GM12872 (cell line): ENCODE data around the gene IL1RAPL1.

Experiments used
- TF ChIP-seq, protein P1 (sequence below): IDR thresholded peaks from 3 replicates; pipeline ENCODE4 v1.5.1; 2011; ENCODE audit warnings: low read depth, mild to moderate bottlenecking, low read length, moderate library complexity; ENCODE audit not compliant: insufficient read depth

Gene IL1RAPL1

DNA sequence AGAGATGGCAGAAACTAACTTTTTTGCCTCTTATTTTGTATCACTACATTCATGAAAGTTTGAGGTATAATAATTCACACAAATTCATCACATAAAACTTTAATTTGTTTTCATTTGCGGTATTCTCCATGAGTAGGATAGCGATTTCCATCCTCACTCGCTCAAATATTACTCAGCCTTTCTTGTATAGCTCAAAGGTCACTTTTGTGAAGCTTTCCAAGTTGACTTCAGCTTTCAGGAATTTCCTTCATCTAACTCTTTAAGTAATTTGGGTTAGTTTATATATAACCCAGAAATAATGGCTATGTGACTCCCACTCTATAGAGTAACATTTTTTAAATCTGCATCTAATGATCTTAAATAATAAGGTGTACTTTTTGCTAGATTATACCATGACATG, 314.4 kb downstream of the IL1RAPL1 start:
- TF ChIP-seq, protein P1, sequence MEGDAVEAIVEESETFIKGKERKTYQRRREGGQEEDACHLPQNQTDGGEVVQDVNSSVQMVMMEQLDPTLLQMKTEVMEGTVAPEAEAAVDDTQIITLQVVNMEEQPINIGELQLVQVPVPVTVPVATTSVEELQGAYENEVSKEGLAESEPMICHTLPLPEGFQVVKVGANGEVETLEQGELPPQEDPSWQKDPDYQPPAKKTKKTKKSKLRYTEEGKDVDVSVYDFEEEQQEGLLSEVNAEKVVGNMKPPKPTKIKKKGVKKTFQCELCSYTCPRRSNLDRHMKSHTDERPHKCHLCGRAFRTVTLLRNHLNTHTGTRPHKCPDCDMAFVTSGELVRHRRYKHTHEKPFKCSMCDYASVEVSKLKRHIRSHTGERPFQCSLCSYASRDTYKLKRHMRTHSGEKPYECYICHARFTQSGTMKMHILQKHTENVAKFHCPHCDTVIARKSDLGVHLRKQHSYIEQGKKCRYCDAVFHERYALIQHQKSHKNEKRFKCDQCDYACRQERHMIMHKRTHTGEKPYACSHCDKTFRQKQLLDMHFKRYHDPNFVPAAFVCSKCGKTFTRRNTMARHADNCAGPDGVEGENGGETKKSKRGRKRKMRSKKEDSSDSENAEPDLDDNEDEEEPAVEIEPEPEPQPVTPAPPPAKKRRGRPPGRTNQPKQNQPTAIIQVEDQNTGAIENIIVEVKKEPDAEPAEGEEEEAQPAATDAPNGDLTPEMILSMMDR: no peak

DNA sequence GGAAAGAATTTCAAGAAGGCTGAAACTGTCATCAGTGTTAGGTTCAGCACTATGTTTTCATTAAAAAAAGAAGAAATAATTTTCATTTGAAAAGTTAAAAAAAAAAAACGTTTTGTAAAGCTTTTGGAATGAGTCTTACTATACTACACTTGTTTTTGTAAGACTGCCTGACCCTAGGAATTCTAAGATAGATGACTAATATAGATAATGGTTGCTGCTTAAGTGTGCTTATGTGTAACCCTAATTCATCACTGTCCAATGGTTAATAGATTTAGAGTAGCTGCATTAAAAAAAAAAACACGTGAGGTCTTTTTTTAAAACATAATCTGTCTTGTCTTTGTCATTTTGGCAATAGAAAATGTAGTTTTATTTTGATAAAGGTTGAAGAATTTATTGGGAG, 323.2 kb downstream of the IL1RAPL1 start:
- TF ChIP-seq, protein P1: no peak

- TF ChIP-seq, protein P1: no peak
Measured at GRCh38 chrX:28920153-28920943, 333.1 kb downstream of the IL1RAPL1 start.

DNA sequence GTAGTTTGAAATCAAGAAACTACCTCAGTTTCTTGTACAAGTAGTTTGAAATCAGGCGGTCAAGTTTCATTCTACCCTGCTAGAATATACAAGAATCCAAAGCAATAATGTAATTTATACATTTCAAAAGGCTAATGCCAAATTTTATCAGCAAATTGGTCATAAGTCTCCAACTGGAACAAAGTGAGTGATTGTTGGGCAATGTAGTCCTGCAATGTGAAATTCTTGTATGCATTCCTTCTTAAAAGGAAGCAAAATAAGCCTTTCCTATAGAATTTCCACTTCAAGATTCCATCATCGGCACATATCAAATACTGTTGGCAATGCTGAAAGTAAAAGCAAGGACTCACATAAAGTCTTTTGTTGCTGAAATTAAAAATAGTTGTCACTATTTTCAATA, 334.9 kb downstream of the IL1RAPL1 start:
- TF ChIP-seq, protein P1: no peak

DNA sequence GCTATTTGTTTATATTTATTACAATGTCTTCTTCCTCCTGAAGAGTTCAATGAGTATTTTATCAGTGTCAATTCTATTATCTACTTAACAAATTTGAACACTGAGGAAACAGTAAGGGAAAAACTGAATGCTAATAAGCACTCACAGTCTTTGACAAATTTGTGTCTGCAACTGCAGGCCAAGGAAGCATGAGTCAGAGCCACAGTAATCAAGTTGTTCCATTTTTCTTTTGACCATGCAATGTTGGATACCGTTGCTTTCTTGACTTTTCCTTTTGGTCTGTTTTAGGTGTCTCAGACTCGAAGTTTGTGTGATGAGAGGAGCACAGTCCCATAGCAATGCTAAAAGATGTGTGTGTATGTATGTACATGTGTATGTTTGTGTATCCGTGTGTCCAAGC, 359.6 kb downstream of the IL1RAPL1 start:
- TF ChIP-seq, protein P1: no peak

DNA sequence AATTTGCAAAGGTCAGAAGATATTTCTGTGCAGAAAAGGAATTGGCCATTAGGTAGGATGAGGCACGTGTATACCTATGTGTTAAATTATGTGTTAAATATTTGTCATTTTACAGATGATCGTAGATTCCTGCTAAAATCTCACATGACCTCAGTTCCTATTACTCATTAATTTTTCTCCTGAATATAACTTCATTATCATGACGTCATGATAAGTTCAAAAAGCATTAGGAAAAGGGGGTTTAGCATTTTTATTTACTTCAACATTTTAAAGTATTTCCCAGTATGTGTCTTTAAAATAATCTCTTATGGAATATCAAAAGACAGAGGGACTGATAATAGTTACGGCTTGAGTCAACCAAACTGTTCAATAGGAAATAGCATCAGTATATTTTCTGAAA, 372.8 kb downstream of the IL1RAPL1 start:
- TF ChIP-seq, protein P1: no peak

DNA sequence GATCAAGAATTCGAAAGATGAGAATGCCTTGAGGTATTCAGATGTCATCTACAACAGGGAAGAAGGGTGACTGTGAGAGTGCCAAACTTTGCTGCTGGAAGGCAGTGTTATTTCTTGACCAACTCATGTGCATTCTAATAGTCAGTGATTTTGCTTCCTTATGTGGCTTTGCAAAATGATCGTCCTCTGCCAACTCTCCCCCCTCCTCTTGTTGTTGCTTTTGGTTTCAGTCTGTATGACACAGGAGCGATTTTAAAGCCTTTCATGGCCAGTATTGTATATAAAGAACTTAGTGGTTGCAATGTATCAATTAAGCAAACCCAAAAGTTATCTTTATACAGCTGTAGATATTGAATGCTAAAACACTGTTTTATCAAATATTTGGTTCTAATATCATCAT, 379.1 kb downstream of the IL1RAPL1 start:
- TF ChIP-seq, protein P1: no peak
